GM23338 (cell line): Measurements from ENCODE around the gene TYW5. TPM values are rescaled to one million over a fixed set of nuclear protein-coding genes. Genes with fewer than 3 reads are reported as not detected.

Experiments
- ATAC-seq: fragments of 200-7000 bp; cut with Tn5 transposase; 3 replicates; pipeline ENCODE4 v1.9.1; 2020
- DNase-seq: peaks from one replicate; pipeline ENCODE4 v3.0.0-alpha.2; 2015; ENCODE audit warnings: low spot score
- H2AFZ ChIP-seq: fragments of 200-600 bp; sonication (generic); 2 replicates; pipeline ENCODE4 v1.8.0; 2016; ENCODE audit warnings: antibody characterized with exemption, mild to moderate bottlenecking, moderate library complexity
- H3F3A ChIP-seq: fragments of 200-600 bp; sonication (generic); replicated peaks from 2 replicates; pipeline ENCODE4 v1.8.0; 2017; ENCODE audit warnings: antibody characterized with exemption, mixed run types, low read depth
- H3K27ac ChIP-seq: fragments of 200-600 bp; sonication (generic); 2 replicates; pipeline ENCODE4 v1.6.1; 2016; ENCODE audit warnings: low read depth
- H3K27me3 ChIP-seq: fragments of 200-600 bp; sonication (generic); 2 replicates; pipeline ENCODE4 v1.8.0; 2016; ENCODE audit warnings: mild to moderate bottlenecking, mixed run types, moderate library complexity; ENCODE audit not compliant: insufficient read depth
- H3K36me3 ChIP-seq: fragments of 200-600 bp; sonication (generic); 2 replicates; pipeline ENCODE4 v1.8.0; 2016; ENCODE audit warnings: mild to moderate bottlenecking; ENCODE audit not compliant: insufficient read depth
- H3K4me1 ChIP-seq: fragments of 200-600 bp; sonication (generic); 2 replicates; pipeline ENCODE4 v1.8.0; 2016; ENCODE audit warnings: mild to moderate bottlenecking, moderate library complexity; ENCODE audit not compliant: insufficient read depth
- H3K4me2 ChIP-seq: fragments of 200-600 bp; sonication (generic); 2 replicates; pipeline ENCODE4 v1.7.1; 2017; ENCODE audit warnings: mixed run types
- H3K4me3 ChIP-seq: fragments of 200-600 bp; sonication (generic); 2 replicates; pipeline ENCODE4 v1.6.1; 2016; ENCODE audit warnings: mixed run types
- H3K79me2 ChIP-seq: fragments of 200-600 bp; sonication (generic); replicated peaks from 2 replicates; pipeline ENCODE4 v1.8.0; 2017; ENCODE audit warnings: mild to moderate bottlenecking; ENCODE audit not compliant: insufficient read depth
- H3K9me2 ChIP-seq: fragments of 200-600 bp; sonication (generic); 2 replicates; pipeline ENCODE4 v1.8.0; 2017; ENCODE audit not compliant: insufficient read depth
- H4K20me1 ChIP-seq: fragments of 200-600 bp; sonication (generic); replicated peaks from 2 replicates; pipeline ENCODE4 v1.8.0; 2017; ENCODE audit warnings: mild to moderate bottlenecking; ENCODE audit not compliant: insufficient read depth
- H3K27ac Mint-ChIP-seq: 2 replicates; pipeline ENCODE4 v1.8.0; 2020; ENCODE audit warnings: inconsistent platforms, mild to moderate bottlenecking, moderate library complexity, mixed read lengths
- H3K27me3 Mint-ChIP-seq: 3 replicates; pipeline ENCODE4 v1.8.0; 2022; ENCODE audit warnings: low read depth, mild to moderate bottlenecking, moderate library complexity, mixed read lengths, inconsistent platforms; ENCODE audit not compliant: insufficient read depth, poor library complexity
- H3K36me3 Mint-ChIP-seq: 3 replicates; pipeline ENCODE4 v1.8.0; 2021; ENCODE audit warnings: low read depth, mild to moderate bottlenecking, inconsistent platforms, moderate library complexity, mixed read lengths
- H3K4me1 Mint-ChIP-seq: 3 replicates; pipeline ENCODE4 v1.8.0; 2020; ENCODE audit warnings: mild to moderate bottlenecking, inconsistent platforms, mixed read lengths
- H3K4me3 Mint-ChIP-seq: 3 replicates; pipeline ENCODE4 v1.8.0; 2021; ENCODE audit warnings: moderate library complexity, mild to moderate bottlenecking, inconsistent platforms, mixed read lengths
- H3K9me3 Mint-ChIP-seq: 3 replicates; pipeline ENCODE4 v1.8.0; 2020; ENCODE audit warnings: moderate library complexity, mild to moderate bottlenecking, inconsistent platforms, mixed read lengths
- CREB1 ChIP-seq: fragments of 250-450 bp; sonication (Bioruptor Pico); IDR thresholded peaks from 2 replicates; pipeline ENCODE4 v1.5.0; 2020; ENCODE audit warnings: low read depth, mild to moderate bottlenecking, moderate library complexity
- CTCF ChIP-seq, 2 experiments: fragments of 200-600 bp in 1 of 2; sonication (generic) in 1 of 2; conservative IDR thresholded peaks; 2 replicates each; pipeline versions ENCODE4 v1.5.1 to v1.6.1; 2016 to 2017; ENCODE audit warnings: antibody characterized with exemption in 2 of 2, low read depth in 2 of 2, mild to moderate bottlenecking in 2 of 2, moderate library complexity in 1 of 2
- EZH2 ChIP-seq: fragments of 200-600 bp; sonication (generic); IDR thresholded peaks from one replicate; pipeline ENCODE4 v1.8.0; 2017; ENCODE audit warnings: antibody characterized with exemption, mild to moderate bottlenecking, low read depth; ENCODE audit not compliant: unreplicated experiment
- EZH2phosphoT487 ChIP-seq: fragments of 200-600 bp; sonication (generic); IDR thresholded peaks from one replicate; pipeline ENCODE4 v1.8.1; 2018; ENCODE audit warnings: antibody characterized with exemption; ENCODE audit not compliant: unreplicated experiment
- POLR2AphosphoS5 ChIP-seq: IDR thresholded peaks from 2 replicates; pipeline ENCODE4 v1.6.1; 2016; ENCODE audit warnings: antibody characterized with exemption, low read depth
- STAT1 ChIP-seq: IDR thresholded peaks from one replicate; pipeline ENCODE4 v1.6.1; 2016; ENCODE audit warnings: antibody characterized with exemption; ENCODE audit not compliant: unreplicated experiment
- ZNF114 ChIP-seq: fragments of 250-450 bp; sonication (Bioruptor Pico); IDR thresholded peaks from 2 replicates; pipeline ENCODE4 v1.5.0; 2020; ENCODE audit warnings: mild to moderate bottlenecking, moderate library complexity
- ZNF331 ChIP-seq: fragments of 250-450 bp; sonication (Bioruptor Pico); IDR thresholded peaks from 2 replicates; pipeline ENCODE4 v1.5.0; 2020; ENCODE audit warnings: low read depth, mild to moderate bottlenecking, moderate library complexity
- polyA plus RNA-seq: library from polyadenylated mRNA; unstranded; fragments of >200 nt; fragmentation: Nextera tagmentation; extraction: Ambion mirVana; gene quantifications from 2 replicates; pipeline ENCODE4 v1.2.1, GENCODE V29; 2016
- small RNA-seq: library from RNA; depleted of rRNA; stranded (forward); fragments of <200 nt; gene quantifications from one replicate; pipeline ENCODE3, GENCODE V24; 2014; ENCODE audit warnings: low replicate concordance
- total RNA-seq: library from RNA; depleted of rRNA; stranded (reverse); fragments of >200 nt; shearing (Covaris generic); gene quantifications from 2 replicates; pipeline ENCODE4 v1.2.3, GENCODE V29; 2014; rRNA removed

Gene TYW5
- total and polyA plus RNA-seq, 2 experiments from 2014 or later: 12.4 to 19.6 TPM

- Mint-ChIP-seq H3K4me1 (no peaks in the 10 kb centered on the region), H3K27me3 (peaks cover 2% of the 10 kb centered on the region), H3K36me3 (peaks cover 4% of the 10 kb centered on the region; the same call in 2 of the 3 replicates), H3K4me3 (no peak overlapping the region), H3K9me3 (peaks cover 7% of the 10 kb centered on the region), H3K27ac (no peak overlapping the region)
- ATAC-seq: no peak
- H3K4me2 ChIP-seq: no peak overlapping the region
- H2AFZ ChIP-seq: peak overlapping the region; percentile 26; the same call in 1 of the 2 replicates
- no peak for TF ChIP-seq CREB1 (CRISPR knock-in tag)
- no peak for TF ChIP-seq STAT1
- H3K4me3 ChIP-seq: no peak overlapping the region
- H3K27me3 ChIP-seq: no peaks in the 10 kb centered on the region
- no peak for DNase-seq
- H3K79me2 ChIP-seq: no peaks in the 10 kb centered on the region
- H3K36me3 ChIP-seq: no peaks in the 10 kb centered on the region
- no peak overlapping the region for H3K27ac ChIP-seq
- H3K9me2 ChIP-seq: peaks cover 7% of the 10 kb centered on the region
- no peaks in the 10 kb centered on the region for H3F3A ChIP-seq
- H3K4me1 ChIP-seq: no peaks in the 10 kb centered on the region
- H4K20me1 ChIP-seq: no peaks in the 10 kb centered on the region
These were observed 71.6 kb downstream of the TYW5 start for GRCh38 chr2:199883474-199884212.

- Mint-ChIP-seq H3K9me3 (peaks cover 12% of the 10 kb centered on the region), H3K27me3 (peaks cover 2% of the 10 kb centered on the region), H3K36me3 (peaks cover 7% of the 10 kb centered on the region; the same call in 2 of the 3 replicates), H3K4me3 (no peak overlapping the region), H3K4me1 (no peaks in the 10 kb centered on the region), H3K27ac (no peak overlapping the region)
- Histone ChIP-seq H3K4me1 (no peaks in the 10 kb centered on the region), H3K36me3 (no peaks in the 10 kb centered on the region), H3K79me2 (no peaks in the 10 kb centered on the region), H4K20me1 (no peaks in the 10 kb centered on the region), H3K4me2 (no peak overlapping the region), H3K9me2 (peaks cover 7% of the 10 kb centered on the region), H2AFZ (0 out of 2 replicates have a peak overlapping the region, but pooled peaks have one; percentile 3), H3K27me3 (no peaks in the 10 kb centered on the region), H3K4me3 (no peak overlapping the region), H3K27ac (no peak overlapping the region), H3F3A (no peaks in the 10 kb centered on the region)
- no peak for TF ChIP-seq POLR2AphosphoS5
- no peak for TF ChIP-seq EZH2
- no peak for TF ChIP-seq CREB1 (CRISPR knock-in tag)
- TF ChIP-seq ZNF331 (CRISPR knock-in tag): no peak
- no peak for TF ChIP-seq ZNF114 (CRISPR knock-in tag)
- TF ChIP-seq EZH2phosphoT487: no peak
- no peak for TF ChIP-seq CTCF (conservative IDR thresholded peaks at IDR 0.05; ENCODE audit: low read depth in 2 of 2)
- DNase-seq (no peak), ATAC-seq (no peak)
These were observed 72.6 kb downstream of the TYW5 start for GRCh38 chr2:199882667-199883066.

Small RNA genes lying within 50 kb of the gene (small RNA-seq; reads per million reads assigned to genes)
- not detected for gene RN7SL717P

Other genes starting within 250 kb of the TYW5 start
- 1.7 and 3.3 TPM in 2 replicates for gene FTCDNL1, start 104.3 kb downstream of the TYW5 start, total RNA-seq
- gene FTCDNL1, start 104.3 kb downstream of the TYW5 start, polyA plus RNA-seq: 2.0 and 2.3 TPM in 2 replicates
- gene C2orf69, start 44.2 kb downstream of the TYW5 start, total RNA-seq: 36.6 and 39.2 TPM in 2 replicates
- 31.2 and 33.4 TPM in 2 replicates for gene C2orf69, start 44.2 kb downstream of the TYW5 start, polyA plus RNA-seq
- 36.0 and 59.0 TPM in 2 replicates for gene MAIP1, start 91 bp upstream of the TYW5 start, total RNA-seq
- 34.0 and 41.9 TPM in 2 replicates for gene MAIP1, start 91 bp upstream of the TYW5 start, polyA plus RNA-seq